Hippocampal formation (tissue), 2 donors: ENCODE data around the gene MOG.
"Not testable (repeated sequence)": the region's sequence is repeated elsewhere in the genome, so short reads cannot be mapped to it uniquely, and the experiment has no call there.

Experiments
- DNase-seq, 2 donors: peaks; one replicate each; lab custom pipeline; 2025; lab: John Stamatoyannopoulos, UW

The MOG gene

DNA sequence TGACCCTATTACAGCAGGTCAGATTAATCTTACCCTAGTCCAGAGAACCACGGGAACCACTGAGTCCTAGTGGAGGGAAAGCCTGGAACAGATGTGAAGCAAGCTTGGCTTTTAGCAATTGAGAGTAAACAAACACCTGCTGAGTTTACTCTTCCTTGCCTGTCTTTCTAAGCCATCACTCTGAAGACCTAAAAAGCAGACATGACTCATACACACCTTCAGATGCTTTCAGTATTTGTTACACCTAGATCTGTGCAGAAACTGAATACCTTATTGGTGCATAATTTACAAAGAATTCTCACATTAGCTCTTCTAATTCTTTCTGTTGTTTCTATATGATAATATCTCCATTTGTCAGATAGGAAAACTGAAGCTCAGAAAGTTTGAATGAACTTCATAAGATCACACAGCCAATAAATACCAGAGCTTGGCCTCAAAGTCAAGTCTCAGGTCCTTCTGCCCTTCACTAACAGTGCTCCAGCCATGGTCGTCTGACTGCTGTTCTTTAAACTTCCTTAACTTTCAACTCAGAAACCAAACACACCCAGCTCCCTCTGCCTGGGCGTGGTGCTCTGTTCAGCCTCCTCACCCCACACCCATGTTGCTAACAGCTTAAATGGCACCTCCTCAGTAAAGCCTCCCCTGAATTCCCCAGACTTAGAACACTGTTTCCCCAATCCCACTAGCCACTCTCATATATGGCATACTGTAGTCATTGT is 15.3 kb upstream of the MOG start:
- DNase-seq = no peak

DNA sequence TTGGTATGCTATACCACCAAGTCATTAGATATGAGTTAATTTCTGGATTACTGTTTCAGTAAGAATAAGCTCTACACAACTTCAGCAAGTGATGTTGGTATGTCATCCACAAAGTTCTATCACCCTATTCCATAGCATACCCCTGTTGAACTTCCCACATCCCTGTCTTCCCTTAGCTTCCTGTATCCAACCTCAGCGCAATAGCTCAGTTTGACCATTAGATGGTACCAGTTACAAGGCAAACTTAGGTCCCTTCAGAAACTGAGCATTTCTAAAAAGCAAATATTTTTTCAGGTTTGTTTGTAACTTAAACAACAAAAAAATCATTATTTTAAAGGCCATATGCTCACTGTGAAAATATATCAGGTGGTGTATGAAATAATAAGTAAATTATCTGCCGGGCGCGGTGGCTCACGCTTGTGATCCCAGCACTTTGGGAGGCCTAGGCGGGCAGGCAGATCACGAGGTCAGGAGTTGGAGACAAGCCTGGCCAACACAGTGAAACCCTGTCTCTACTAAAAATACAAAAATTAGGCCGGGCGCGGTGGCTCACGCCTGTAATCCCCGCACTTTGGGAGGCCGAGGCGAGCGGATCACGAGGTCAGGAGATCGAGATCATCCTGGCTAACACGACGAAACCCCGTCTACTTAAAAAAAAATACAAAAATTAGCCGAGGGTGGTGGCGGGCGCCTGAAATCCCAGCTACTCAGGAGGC is 8.8 kb upstream of the MOG start:
- peak in 1 of 2 donors; percentile 58 for DNase-seq

GRCh38 chr6:29649701-29650673 is 6.9 kb upstream of the MOG start:
- DNase-seq = peak; percentile 98 to 100

DNA sequence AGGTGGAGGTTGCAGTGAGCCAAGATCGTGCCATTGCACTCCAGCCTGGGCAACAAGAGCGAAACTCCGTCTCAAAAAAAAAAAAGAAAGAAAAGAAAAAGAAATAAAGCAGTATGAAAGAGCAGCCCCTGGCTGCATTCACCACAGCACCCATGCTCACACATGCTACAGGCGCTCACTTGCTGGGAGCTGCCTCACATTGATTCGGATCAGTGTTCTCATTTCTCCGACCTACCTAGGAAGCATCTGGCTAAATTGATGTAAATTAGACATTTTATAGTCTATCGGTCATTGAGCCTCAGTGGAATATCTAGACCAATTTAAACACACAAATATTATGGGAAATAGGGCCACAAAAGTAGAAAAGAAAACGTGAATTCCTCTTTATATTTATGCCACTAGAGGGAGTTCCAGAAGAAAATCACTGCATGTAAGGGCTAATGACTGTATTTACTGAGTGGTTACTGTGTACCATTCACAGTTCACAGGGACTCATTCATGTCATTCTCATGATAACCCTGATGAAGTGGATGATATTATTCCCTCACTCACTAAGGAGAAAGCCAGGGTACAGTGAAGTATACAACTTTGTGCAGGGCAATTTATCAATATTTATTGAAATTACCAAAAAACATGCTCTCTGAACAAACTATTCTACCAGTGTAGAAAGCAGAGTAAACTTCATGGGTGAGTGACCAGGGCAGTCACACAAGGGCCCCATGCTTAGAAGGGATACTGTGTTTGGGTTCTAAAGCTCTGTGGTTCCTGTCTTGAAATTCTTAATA is 5.3 kb upstream of the MOG start:
- peak in 1 of 2 donors; percentile 47 for DNase-seq

DNA sequence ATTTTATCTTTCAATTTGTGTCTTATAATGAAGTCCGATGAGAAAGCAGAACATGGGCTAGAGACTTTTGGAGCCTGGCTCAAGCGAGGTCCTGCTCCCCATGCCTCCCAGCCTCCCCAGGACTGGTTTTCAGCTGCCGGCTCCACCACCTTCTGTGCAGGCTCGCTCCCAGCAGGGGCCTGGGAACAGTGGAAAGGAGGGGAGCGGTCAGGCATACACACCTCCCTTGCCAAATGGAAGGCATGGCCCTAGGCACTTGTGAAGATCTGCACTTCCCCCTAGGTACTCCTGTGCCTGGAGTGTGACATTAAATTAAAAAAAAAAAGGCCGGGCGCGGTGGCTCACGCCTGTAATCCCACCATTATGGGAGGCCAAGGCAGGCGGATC is 4.7 kb upstream of the MOG start:
- no peak for DNase-seq

DNA sequence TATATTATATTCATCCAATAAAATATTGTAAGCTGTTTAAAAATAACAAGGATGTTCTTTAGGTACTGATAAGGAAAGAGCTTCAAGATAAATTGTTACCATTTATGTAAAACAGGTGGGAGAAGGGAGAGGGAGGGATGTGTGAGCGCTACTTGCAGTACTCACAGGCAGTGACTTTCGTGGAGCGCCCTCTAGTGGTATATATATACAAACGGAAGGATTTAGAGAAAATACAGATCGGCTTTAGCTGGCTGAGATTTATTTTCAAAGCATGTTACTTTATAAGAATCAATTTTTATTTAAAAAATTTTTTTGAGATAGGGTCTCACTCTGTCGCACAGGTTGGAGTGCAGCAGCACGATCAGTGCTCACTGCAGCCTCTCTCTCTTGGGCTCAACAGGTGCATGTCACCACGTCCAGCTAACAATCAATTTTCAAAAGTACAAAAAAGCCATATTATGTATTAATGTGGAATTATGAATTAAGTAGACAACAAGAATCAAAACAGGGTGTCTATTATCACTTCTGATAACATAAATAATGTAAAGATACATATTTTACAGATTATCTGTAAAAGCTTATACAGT is 3.3 kb upstream of the MOG start:
- peak; percentile 27 to 93 for DNase-seq

- DNase-seq = no peak
Observed at GRCh38 chr6:29655658-29656057, 1.2 kb upstream of the MOG start.

DNA sequence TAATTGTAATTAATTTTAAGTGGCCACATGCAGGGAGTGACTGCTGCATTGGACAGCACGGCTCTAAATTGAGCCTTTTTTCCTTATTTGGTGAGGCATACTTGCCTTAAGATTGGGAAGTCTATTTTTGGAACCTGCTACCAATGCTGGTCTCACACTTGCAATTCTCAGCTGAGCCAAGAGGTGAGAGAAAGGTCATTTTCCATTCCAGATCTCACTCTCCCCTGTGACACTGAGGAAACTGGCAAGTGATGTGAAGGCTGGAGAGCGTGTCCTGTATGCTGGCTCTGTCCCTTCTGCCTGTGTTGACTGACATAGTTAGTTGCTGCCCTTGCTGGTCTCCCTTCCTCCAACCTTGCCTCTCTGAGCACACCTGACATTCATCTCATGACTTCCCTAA is 735 bp upstream of the MOG start:
- DNase-seq = peak in 1 of 2 donors; percentile 62

DNA sequence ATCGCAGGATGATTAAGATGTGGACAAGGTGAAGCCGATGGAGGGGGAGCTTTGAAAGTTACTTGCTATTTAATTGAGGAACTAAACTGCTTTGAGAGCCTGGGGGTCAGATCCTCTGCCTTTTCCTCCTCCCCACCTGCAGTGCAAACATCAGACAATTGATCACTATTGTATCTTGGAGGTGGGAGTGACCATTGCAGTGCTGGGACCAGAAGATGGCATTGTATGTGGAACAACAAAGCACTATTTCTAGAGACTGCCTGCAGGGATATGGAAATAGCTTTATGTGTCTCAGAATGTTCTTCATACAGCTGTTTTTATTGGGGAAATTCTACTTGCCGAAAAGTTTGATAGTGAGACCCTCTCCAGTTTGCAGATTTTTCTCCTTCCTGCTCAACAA is 4.2 kb downstream of the MOG start:
- no peak for DNase-seq

DNA sequence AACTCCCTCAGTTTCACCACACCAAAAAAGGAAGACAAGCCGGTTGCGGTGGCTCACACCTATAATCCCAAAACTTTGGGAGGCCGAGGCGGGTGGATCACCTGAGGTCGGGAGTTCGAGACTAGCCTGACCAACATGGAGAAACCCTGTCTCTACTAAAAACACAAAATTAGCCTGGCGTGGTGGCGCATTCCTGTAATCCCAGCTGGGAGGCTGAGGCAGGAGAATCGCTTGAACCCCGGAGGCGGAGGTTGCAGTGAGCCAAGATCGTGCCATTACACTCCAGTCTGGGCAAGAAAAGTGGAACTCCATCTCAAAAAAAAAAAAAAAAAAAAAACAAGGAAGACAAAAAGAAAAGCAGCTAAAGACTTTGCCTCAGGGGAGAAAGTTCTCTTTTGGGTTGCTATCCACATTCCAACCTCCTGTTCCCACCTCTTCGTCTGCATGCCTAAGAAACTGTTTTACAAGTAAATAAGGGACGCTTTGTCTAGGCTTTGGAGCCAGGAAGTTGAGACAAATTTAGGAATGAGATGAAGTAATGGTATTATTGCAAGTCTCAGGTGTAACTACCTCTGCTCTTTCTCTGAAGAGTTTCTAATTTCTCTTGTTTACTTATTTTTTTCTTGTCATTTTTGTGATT is 4.7 kb downstream of the MOG start:
- not testable (repeated sequence) for DNase-seq

GRCh38 chr6:29663300-29664042 is 6.6 kb downstream of the MOG start:
- DNase-seq = no peak

- DNase-seq = no peak
Observed at GRCh38 chr6:29665942-29666825, 9.3 kb downstream of the MOG start.

DNA sequence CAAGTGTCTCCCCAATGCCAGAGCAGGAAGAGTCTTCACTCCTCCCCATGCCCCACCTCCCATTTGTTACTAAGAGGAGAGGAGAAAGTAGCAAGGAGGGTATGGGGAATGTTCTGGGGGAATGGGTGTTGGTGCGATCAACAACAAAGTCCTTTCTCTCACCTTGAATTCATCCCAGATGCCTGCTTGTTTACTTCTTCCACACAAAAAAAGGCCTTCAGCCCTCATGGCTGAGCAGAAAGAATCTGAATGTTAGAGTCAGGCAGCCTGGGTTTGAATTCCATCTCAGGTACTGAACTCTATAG is 9.9 kb downstream of the MOG start:
- DNase-seq = no peak

GRCh38 chr6:29667158-29667557 is 10.3 kb downstream of the MOG start:
- no peak for DNase-seq

DNA sequence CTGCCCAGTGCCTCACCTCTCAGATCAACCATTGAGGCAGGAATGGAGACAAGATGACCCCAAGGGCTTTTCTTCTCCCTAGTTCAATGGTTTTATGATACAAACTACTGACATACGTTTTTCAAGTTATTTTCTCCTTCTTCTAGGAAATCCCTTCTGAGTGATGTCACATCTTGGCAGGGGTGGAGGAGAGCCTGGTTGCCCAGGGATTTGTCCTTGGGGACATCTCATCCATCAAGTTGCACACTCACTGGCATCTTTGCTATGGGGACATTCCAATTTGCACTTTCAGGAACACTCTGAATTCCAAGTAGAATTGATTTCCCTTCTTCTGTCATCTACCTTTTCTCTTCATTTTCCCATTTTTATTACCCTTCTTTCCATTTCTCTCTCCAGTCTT is 14.1 kb downstream of the MOG start:
- DNase-seq = no peak

DNA sequence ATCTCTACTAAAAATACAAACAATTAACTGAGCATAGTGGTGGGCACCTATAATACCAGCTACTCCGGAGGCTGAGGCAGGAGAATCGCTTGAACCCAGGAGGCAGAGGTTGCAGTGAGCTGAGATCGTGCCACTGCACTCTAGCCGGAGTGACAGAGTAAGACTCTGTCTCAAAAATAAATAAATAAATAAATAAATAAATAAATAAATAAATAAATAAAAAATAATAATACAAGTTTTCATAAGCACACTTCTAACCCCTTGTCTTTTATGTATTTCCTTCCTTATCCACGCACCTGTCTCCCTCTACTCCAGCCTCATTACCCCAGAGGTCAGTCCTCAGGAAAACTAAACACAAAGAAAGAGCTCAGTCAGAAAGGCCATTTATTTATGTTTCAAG is 15.2 kb downstream of the MOG start:
- not testable (repeated sequence) for DNase-seq

- no peak for DNase-seq
Observed at GRCh38 chr6:29673161-29673560, 16.3 kb downstream of the MOG start.

GRCh38 chr6:29674008-29674407 is 17.1 kb downstream of the MOG start:
- DNase-seq = no peak

DNA sequence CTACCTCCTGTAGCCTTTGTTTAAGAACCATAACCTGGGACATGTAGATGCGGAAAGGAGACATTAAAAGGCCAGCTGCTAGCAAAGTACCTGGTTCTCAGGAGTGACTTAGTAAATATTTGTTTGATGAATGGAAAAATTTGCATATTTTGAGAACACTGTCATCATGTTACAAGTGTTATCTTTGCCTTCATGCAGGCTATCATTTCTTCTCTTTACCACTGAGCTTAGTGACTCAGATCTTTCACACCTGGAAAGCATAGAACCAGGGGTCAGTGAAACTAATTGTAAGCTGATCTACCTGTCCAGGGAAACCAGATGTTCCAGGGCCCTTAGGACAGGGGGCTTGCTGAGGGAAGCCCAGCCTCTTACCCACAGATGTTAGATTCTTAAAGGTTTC is 18.7 kb downstream of the MOG start:
- no peak for DNase-seq
